Occipital lobe (tissue), 2 donors: ENCODE results near the gene TLE3. TPM values are rescaled to one million over a fixed set of nuclear protein-coding genes. Genes with fewer than 3 reads are reported as not detected.

ENCODE experiments used
- DNase-seq: peaks from one replicate; lab custom pipeline; 2025; lab: John Stamatoyannopoulos, UW
- total RNA-seq: library from RNA; depleted of rRNA; stranded (reverse); fragments of >200 nt; gene quantifications from one replicate; pipeline ENCODE4 v1.2.3, GENCODE V29; 2014

Gene TLE3
- total RNA-seq, 1 donor from 2014 or later, result 79.4 TPM

DNA sequence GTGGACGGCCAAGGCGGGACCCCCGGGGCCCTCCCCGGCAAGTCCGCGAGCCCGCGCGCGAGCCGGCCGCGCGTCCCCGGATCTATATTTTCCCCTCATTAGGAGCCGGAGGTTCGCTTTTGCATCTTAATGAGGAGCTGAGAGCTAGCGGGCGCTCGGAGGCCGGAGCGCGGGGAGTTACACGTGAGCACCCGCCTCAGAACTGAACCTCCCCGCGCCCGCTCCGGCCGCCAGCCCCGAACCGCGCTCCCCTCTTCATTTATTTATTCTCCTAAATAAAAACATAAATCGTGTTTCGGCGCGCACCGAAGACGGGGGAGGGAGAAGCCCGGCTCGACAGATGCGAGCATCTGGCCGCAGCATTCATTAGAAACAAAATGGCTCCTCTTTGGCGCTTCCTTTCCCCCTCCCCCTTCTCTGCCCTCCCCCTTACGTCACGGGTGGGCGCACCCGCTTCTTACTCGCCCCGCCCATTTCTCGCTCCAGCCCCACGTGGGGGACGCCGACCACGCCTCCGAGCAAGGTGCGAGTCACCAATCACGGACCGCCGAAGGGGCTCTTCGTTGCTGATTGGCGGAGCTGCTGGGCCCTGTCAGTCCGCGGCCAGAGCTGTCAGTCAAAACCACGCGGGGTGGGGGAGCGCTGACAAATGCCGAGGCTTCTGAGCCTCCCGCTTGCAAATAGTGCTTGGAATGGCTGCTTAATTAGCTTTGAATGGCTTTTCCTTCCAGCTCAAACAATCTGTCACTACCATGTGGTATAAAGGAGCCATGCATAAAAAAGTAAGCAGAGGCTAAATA is 1.6 kb upstream of the TLE3 start:
- DNase-seq, result peak; percentile 99

DNA sequence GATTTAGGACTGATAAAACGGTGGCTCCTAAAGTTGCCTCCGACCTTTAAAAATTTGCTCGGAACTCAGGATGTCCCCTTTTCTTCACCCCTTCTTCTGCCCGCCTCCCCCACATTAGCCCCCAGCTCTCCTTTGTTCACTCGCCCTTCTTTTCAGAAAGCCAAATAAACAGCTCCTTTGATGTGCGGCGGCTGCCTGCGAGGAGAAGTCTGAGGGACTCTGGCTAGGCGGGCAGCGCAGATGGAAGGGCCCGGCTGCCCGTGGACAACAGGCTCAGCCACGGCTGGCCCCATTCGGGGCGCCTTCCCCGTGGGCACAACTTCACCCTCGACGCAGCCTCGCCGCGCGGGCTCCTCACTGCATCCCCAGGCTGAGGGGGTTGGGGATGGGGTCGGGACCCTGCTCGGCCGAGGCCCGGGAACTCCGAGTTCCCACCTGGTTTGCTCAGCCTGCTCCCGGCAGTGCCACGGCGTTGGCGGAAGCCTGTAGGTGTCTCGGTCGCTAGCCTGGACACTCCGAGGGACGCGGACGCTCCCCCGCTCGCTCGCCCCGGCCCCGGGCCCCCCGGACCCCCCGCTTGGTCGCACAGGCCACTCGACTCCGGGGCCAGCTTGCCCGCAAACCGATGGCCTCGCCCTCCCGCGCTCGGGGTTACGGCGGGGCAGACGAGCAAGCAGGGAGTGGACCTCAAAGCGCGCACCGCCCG is 897 bp upstream of the TLE3 start:
- no peak for DNase-seq

DNA sequence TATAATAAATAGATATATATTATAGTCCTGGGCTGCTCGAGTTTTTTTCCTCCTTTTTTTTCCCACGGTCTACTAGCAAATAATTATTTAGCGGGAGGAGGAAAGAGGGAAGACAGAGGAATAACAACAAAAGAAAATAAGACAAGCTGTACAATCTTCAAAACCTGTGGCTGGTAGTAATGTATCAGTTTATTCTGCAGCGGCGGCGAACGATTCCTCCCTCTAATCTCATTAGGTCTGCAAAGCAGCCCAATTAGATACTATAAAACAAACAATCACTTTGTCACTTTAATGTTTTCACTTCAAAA is 390 bp upstream of the TLE3 start:
- no peak for DNase-seq

DNA sequence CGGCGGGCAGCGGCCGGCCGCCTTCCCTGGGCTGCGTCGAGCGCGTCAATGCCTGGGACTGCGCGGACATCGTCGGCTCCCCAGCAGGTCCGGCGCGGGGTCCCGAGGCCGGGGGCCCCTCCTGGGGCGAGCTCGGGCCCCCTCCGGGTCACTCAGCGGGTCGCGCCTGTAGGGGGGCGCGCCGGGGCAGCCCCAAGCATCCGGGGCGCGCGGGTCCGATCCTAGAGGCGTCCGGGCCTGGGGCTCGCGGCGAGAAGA is 725 bp downstream of the TLE3 start:
- no peak for DNase-seq

DNA sequence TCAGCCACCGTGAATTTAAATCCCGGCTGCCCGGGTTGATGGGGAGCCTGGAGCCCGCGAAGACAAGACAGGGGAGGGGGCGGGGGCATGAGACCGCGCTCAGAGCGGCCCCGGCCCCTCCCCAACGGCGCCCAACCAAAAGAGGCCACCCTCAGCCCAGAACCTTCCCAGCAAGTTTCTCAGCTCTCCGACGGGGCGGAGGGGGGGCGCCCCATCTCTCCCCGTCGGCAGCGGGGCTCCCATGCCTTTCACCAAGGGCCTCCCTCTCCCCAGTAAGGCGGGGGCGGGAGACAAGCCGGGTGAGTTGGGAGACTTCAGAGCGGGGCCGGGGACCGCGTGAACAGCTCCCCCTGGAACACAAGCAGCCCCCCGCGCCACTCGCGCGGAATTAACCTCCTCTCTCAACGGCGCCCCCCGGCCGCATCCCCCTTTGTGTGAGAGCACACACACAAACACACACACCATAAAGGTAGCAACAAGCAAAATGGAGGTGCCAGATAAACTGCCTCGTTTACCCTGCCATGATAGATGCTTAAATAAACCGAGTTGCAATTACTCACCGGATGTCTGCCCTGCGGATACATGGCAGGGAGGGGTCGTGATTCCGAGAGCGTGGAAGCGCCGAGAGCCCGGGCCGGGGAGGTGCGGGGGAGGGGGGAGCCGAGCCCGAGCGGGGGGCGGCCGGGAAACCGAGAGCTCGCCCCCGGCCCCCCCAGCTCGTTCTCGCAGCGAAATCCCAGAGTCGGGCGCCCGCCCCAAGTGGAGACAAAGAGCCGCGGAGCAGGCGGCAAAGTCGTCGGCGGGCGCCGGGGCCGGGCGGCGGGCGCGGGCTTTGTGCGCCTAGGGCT is 1.3 kb downstream of the TLE3 start:
- no peak for DNase-seq

DNA sequence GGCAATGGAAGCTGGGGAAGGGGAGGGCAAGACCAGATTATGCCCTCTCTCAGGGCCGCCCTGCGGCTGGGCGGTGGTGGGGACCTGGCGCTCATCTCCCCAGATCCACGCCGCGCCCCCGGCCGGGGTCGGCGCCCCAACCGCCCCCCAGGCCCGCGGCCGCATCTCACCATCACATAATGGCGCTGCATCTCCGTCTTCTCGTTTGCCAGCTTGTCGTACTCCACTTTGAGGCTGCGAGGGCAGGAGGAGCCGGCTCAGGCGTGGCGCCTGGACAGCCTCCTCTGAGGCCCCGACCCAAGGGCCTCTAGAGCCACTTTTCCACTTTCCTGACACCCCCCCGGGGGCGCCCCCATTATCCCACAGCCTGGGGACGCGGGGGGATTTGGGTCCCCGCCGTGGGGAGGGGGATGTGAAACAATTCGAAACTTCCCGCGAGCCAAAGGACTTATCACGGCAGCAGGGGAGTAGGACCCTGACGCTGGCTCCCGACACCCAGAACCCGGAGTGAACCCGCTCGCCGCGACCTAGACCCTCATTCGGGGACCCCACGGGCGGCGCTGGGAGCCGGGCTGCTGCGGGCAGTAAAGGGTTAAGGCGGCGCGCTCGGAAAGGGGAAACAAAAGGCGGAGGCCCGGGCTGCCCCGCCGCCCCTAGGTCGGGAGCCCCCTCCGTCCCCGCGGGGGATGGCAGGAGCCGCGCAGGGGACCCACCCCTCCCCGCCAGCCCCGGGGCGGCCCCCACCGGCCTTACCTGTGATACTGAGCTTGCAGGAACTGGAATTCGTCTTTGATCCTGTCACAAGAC is 2.1 kb downstream of the TLE3 start:
- no peak for DNase-seq

DNA sequence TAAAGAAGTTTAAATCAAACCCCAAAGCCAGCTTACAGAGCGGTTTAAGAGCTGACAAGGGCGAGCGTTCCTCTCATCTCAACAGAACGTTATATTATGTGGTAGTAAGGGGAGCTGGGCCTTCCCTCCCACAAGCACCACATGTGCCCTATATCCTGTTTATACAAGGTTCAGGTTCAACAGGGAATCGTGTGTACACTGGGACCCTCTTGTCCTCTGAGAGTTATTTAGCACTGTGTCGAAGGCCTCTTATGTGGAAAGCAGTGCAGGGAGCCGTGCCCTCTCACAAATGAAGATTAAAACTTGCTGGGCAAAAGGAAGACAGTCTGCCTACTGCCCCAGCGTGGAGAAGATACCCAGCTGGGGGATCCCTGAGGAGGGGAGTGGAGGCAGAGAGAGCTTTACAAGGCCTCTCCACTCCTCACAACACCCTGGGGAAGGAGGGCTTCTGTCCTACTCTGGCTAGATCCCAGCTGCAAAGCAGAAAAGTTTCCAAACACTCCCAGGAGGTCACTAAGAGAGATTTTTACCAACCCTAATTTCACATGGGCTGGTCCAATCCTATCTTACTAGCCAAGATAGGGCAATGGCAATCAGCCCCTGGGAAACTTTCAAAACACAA is 2.9 kb downstream of the TLE3 start:
- DNase-seq, result no peak

DNA sequence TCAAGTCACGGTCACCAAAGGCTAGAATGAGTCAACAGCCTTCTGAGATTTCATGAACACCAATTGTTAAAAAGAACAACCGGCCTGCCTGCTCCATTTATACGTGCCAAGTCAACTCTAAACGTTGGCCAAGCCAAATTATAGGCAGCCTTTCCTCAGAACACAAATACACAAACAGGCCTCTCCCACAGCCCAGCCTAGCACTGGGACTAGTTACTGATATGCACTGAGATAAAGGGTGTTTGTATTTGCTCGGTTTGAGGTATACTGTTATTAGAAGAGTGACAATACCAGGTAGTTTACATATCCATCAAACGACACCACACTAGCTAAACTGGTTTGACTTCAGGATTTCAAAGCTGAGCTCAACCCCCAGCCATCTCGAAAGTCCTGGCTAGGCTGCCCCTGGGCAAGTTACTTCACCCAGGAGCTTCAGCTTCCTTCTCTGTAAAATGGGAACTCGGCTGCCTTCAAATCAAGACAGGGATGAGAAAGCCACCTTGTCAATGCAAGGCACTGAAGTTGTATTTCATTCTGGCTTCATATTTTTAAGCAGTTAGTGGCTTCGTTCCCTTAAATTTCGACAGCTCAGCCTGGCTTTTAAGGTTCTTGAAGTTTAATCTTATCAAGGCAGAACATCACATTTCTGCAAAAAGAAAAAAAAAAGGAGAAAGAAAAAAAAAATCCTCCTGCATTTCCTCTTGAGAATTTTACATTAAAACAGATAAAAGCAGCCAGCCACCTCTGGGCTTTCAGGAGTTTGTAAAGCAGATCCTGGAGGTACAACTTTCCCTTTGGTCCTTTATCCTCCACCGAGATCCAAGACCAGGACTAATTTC is 4.0 kb downstream of the TLE3 start:
- no peak for DNase-seq

DNA sequence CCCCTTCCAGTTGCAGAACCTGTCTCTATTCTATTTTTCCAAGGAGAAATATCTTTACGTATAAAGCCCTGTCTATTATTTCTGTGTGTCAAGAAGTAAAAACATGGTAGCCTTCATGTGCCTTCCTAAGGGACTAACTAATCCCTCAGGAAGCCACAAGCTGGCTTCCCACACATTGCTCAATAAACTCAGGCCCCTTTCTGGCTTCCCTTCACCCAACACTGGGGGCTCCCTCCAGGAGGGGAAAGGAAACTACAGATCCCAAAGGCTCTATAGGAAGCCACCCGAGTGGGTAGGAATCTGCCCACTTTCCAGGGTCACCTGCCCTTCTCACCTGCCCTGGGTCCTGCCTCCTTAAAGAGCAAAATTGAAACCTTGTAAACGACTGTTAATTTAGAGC is 4.6 kb downstream of the TLE3 start:
- no peak for DNase-seq

DNA sequence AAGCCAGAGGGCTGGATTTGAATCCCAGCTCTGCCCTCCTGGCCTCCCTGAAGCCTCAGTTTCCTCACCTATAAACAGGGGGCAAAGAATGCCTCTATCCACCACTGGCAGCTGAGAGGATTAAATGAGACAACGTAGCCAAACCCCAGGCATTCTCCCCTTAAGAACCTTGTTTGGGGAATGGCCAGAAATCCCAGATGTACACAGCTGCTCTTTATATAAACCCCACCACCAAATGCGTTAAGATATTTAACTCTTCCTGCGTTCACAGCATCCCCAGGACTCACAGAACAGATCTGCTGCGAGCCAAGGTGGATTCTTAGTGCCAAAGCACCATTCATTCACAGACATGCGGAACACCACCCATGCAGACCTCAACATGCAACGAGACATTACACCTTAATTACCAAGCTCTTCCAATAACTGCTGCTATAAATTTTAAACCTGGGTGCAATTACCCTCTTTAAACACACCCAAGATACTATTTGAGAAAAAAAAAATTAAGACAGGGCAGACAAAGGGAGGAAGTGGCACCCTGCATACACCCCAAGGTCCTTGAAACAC is 5.2 kb downstream of the TLE3 start:
- no peak for DNase-seq

DNA sequence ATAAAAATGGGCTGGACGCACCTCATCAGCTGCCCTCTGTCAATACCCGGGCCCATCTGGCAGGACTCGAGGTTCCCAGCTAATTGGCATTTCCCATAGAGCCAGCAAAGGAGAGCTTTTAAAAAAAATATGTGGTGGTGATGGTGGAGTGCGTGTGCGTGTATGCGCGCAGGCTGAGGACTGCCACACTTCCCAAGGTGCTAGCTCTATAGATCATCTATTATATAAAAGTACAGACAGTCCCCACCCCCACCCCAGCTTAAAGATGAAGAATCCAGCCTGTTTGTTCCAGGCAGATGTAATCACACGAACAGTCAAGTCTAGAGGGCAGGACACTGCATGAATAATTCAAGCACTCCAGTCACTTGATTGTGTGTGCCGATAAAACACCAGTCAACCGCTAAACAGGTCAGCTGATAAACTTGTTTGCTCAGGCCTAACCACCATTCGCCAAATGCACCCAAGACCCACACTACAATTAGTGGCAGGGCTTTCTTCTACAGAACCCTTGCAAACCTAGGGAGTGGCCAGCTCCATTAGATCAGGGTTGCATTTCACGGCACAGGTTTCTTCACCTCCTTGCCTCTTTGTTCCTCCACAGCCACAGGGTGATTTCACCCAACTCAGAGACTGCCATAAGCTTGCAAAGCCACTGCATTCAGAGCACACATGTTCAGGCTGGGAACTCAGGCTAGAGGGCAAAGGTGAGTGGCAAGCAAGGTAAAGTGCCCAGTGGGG is 5.8 kb downstream of the TLE3 start:
- DNase-seq, result no peak

DNA sequence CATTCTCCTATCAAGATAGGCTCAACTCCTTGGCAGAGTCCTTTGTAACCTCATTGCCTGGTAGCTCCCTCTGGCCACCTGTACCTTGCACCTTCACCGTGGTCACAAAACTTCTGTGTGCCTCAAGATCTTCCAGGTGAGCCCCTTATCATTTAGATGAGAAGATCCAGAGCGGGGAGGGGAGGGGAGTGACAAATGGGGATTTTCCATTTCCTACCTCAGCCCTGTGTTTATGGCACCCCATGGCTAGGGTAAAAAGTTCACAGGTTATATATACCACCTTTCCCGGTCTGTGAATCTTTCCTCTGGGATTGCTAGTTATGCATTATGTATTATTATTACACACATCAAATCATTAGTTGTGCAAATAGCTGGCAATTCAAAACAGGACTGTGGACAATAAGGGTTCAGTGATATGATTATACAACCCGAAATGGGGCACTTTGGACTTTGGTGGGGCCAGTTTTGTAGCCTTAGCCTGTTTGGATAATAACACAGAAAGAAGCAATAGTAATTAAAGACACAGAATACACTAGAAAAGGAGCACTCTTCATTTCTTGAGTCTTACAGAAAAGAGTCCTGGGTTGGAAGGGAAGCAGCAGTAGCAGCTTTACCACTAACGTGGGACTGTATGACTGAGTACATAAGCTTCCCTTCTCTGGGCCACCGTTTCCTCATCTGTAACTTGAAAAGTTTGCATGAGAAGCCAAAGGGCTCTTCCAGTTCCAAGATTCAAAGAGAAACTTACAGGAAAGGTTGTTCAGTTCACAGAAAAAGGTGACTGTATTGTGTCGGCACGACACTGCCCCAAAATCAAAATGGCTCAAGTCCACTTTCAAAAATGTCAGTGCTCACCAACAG is 7.1 kb downstream of the TLE3 start:
- DNase-seq, result no peak

DNA sequence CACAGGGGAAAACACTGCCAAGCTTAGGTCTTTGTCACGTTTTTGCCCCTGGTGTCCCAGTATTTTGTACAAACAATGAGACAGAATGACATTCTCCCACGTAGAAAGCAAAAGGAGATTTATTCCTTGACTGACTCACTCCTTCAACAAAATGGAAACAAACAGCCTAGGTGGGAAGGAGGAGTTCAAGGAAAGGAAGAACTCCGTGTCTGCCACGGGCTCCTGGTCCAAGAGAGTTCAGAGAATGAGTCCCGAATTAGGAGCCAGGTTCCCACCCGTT is 8.1 kb downstream of the TLE3 start:
- no peak for DNase-seq

DNA sequence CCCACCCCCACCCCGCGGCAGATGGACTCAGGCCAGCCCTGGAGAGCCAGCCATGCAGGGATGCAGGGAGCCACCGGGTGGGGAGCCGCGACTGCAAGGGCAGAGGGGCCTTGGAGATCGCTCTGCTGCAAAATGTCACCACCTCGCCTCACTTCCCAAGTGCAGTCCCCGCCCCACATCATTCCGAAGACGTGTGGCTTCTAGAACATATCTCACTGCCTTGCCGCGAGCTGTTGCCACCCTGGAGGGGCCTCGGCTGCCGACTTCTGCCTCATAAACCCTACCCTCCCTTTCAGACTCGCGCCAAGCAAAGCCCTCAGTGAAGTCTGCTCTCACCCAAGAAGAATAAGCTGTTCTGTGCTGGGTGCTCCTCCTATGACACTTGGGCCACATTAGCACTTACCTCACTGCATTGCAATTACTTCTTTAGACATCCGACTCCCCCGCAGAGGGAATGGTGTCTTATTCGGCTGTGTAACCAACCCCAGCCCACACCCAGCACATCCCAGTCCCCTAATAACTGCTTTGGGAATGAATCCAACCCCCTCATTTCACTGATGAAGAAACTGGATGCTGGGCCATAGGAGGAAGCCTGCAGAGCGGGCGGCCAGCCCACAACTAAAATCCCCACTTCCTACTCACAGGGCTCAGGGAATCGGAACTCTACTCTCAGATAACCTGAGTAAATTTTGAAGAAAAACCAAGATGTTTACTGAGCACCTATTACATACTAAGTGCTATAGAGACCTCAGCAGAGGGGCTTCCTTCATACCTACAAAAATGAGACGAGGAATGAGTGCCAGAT is 8.6 kb downstream of the TLE3 start:
- DNase-seq, result no peak

DNA sequence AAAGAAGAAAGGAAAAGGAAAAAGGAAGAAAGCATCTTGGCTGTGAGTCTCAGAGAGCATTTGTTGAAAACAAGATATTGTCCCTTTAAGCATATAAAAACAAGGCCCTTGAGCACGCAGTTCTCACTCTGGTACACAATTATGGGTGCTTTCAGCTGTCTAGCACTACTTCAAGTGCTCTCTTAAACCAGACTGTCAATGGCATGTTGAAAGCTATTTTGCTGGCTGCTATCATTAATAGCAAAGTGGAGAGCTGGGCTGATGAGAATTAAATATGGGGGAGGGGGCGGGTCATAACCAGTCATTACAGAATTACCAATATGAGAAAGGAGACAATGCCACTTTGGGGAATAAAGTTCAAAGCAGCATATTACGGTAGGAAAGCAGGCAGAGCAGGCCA is 9.3 kb downstream of the TLE3 start:
- no peak for DNase-seq

DNA sequence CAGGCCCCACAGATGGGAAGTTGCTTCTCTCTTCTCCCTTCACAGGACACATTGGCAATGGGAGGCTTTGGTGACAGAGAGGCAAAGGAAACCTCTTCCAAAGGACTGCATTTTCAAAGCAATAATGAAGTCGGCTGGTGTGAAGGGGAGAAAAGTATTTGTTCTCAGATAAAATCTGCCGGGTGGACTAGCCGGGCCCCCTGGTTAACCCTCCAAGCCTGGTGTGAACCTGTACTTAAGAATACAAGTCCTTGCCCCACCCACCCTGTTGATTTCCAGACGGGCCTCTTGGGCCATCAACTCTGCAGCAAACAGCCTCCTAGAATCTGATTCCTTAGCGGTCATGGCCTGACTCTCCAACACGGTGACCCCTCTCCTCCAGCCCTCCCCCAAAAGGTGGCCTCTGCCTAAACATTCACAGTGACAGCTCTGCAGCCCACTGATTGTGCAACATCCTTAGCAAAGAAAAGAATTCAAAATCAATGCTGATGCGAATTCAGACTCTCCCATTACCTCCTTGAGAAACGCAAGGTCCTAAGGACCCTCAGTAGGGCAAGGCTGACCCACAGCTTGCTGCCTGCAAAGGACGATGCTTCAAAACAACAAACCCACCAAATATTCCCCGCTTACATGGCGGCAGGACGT is 9.9 kb downstream of the TLE3 start:
- DNase-seq, result no peak

DNA sequence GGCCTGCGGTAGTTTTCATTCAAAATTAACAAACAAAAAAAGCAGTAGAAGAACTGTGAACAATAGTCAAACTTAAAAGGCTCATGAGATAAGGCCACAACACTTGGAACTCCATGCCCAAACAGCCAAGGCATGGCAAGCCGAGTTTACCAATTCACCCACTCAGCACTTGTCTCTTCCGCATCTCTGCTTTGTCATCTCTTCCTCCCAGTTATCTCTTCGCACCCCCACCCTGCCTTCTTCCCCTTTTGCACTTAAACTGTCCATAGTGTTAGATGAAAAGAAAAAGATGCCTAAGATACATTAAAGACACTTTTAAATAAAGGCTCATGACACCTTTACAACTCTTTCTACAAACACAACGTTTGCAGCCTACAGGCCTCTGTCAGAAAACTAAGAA is 11.1 kb downstream of the TLE3 start:
- DNase-seq, result no peak
